Nephron (organoid): ENCODE measurements around the gene OPRM1.

Experiments
- H3K27ac Mint-ChIP-seq, 3 experiments: 2 replicates each; pipeline ENCODE4 v1.8.0; 2020; ENCODE audit warnings: mixed read lengths in 3 of 3, mild to moderate bottlenecking in 2 of 3, moderate library complexity in 1 of 3
- H3K27me3 Mint-ChIP-seq: 2 replicates; pipeline ENCODE4 v1.8.0; 2021; ENCODE audit warnings: low read depth, mild to moderate bottlenecking, moderate library complexity, mixed read lengths
- H3K36me3 Mint-ChIP-seq: 2 replicates; pipeline ENCODE4 v1.8.0; 2020; ENCODE audit warnings: low read depth, mixed read lengths
- H3K4me1 Mint-ChIP-seq: 2 replicates; pipeline ENCODE4 v1.8.0; 2020; ENCODE audit warnings: mixed read lengths
- H3K4me3 Mint-ChIP-seq, 3 experiments: 2 replicates each; pipeline ENCODE4 v1.8.0; 2020; ENCODE audit warnings: mild to moderate bottlenecking in 3 of 3, mixed read lengths in 3 of 3, moderate library complexity in 2 of 3
- H3K9me3 Mint-ChIP-seq: 2 replicates; pipeline ENCODE4 v1.8.0; 2020; ENCODE audit warnings: mixed read lengths
- CTCF ChIP-seq, 3 experiments: fragments of 200-600 bp; sonication (generic); IDR thresholded peaks; one replicate each; pipeline ENCODE4 v1.5.0; 2021; ENCODE audit warnings: antibody characterized with exemption in 3 of 3; ENCODE audit not compliant: unreplicated experiment in 3 of 3

OPRM1 gene

GRCh38 chr6:154117485-154117884 lies 78.4 kb downstream of the OPRM1 start:
- no peak for TF ChIP-seq CTCF (IDR thresholded peaks at IDR 0.05; ENCODE audit: unreplicated experiment in 3 of 3)
- H3K4me3 Mint-ChIP-seq = no peak overlapping the region
- H3K27ac Mint-ChIP-seq = no peak overlapping the region
- no peaks in the 10 kb centered on the region for H3K9me3 Mint-ChIP-seq
- no peaks in the 10 kb centered on the region for H3K4me1 Mint-ChIP-seq
- H3K36me3 Mint-ChIP-seq = no peaks in the 10 kb centered on the region
- no peaks in the 10 kb centered on the region for H3K27me3 Mint-ChIP-seq

GRCh38 chr6:154122195-154122925 lies 83.3 kb downstream of the OPRM1 start:
- Mint-ChIP-seq H3K4me3 (no peak overlapping the region), H3K36me3 (no peaks in the 10 kb centered on the region), H3K4me1 (no peaks in the 10 kb centered on the region), H3K9me3 (no peaks in the 10 kb centered on the region), H3K27me3 (no peaks in the 10 kb centered on the region), H3K27ac (no peak overlapping the region)
- TF ChIP-seq CTCF (IDR thresholded peaks at IDR 0.05; ENCODE audit: unreplicated experiment in 3 of 3) = no peak

- no peak overlapping the region for H3K27ac Mint-ChIP-seq
- H3K4me1 Mint-ChIP-seq = peaks cover 6% of the 10 kb centered on the region
- no peaks in the 10 kb centered on the region for H3K27me3 Mint-ChIP-seq
- H3K36me3 Mint-ChIP-seq = no peaks in the 10 kb centered on the region
- no peaks in the 10 kb centered on the region for H3K9me3 Mint-ChIP-seq
- H3K4me3 Mint-ChIP-seq = no peak overlapping the region
- TF ChIP-seq CTCF (IDR thresholded peaks at IDR 0.05; ENCODE audit: unreplicated experiment in 3 of 3) = no peak
Measured at GRCh38 chr6:154123155-154123956, 84.3 kb downstream of the OPRM1 start.

- Mint-ChIP-seq H3K36me3 (no peaks in the 10 kb centered on the region), H3K27me3 (no peaks in the 10 kb centered on the region), H3K27ac (no peak overlapping the region), H3K4me1 (peaks cover 6% of the 10 kb centered on the region), H3K4me3 (no peak overlapping the region), H3K9me3 (no peaks in the 10 kb centered on the region)
- TF ChIP-seq CTCF (IDR thresholded peaks at IDR 0.05; ENCODE audit: unreplicated experiment in 3 of 3) = no peak
Measured at GRCh38 chr6:154125421-154125820, 86.4 kb downstream of the OPRM1 start.

GRCh38 chr6:154127657-154128056 lies 88.6 kb downstream of the OPRM1 start:
- Mint-ChIP-seq H3K27ac (no peak overlapping the region), H3K36me3 (no peaks in the 10 kb centered on the region), H3K27me3 (no peaks in the 10 kb centered on the region), H3K9me3 (no peaks in the 10 kb centered on the region), H3K4me3 (no peak overlapping the region), H3K4me1 (peaks cover 6% of the 10 kb centered on the region)
- no peak for TF ChIP-seq CTCF (IDR thresholded peaks at IDR 0.05; ENCODE audit: unreplicated experiment in 3 of 3)
